ENCODE data around the gene NCOA6. TPM values are rescaled to one million over a fixed set of nuclear protein-coding genes. Genes with fewer than 3 reads are reported as not detected.
A peak's percentile ranks its signal among the peaks of the same experiment; 100 is the strongest.
"Not testable (repeated sequence)": the region's sequence is repeated elsewhere in the genome, so short reads cannot be mapped to it uniquely, and the experiment has no call there.

Gene NCOA6
- total RNA-seq, 1 experiment from 2014 or later, result 10.9 TPM

- DNase-seq (ENCODE audit: low read depth), result no peak
Observed at GRCh38 chr20:34720266-34720665, 105.2 kb downstream of the NCOA6 start.

GRCh38 chr20:34719242-34720017 is 106.0 kb downstream of the NCOA6 start:
- not testable (repeated sequence) for DNase-seq (ENCODE audit: low read depth)

- DNase-seq (ENCODE audit: low read depth), result no peak
Observed at GRCh38 chr20:34717230-34718095, 108.0 kb downstream of the NCOA6 start.

GRCh38 chr20:34716921-34717229 is 108.6 kb downstream of the NCOA6 start:
- DNase-seq (ENCODE audit: low read depth), result no peak

GRCh38 chr20:34715384-34715783 is 110.1 kb downstream of the NCOA6 start:
- DNase-seq (ENCODE audit: low read depth), result peak; percentile 17

GRCh38 chr20:34713944-34714515 is 111.4 kb downstream of the NCOA6 start:
- DNase-seq (ENCODE audit: low read depth), result not testable (repeated sequence)

GRCh38 chr20:34713194-34713943 is 112.1 kb downstream of the NCOA6 start:
- DNase-seq (ENCODE audit: low read depth), result peak; percentile 100

GRCh38 chr20:34712525-34713192 is 112.8 kb downstream of the NCOA6 start:
- no peak for DNase-seq (ENCODE audit: low read depth)

GRCh38 chr20:34711813-34712430 is 113.5 kb downstream of the NCOA6 start:
- DNase-seq (ENCODE audit: low read depth), result no peak

- no peak for DNase-seq (ENCODE audit: low read depth)
Observed at GRCh38 chr20:34710861-34711574, 114.4 kb downstream of the NCOA6 start.

- DNase-seq (ENCODE audit: low read depth), result no peak
Observed at GRCh38 chr20:34710568-34710839, 114.9 kb downstream of the NCOA6 start.

GRCh38 chr20:34709831-34710567 is 115.5 kb downstream of the NCOA6 start:
- DNase-seq (ENCODE audit: low read depth), result peak; percentile 84

- peak; percentile 94 for DNase-seq (ENCODE audit: low read depth)
Observed at GRCh38 chr20:34709044-34709830, 116.2 kb downstream of the NCOA6 start.

GRCh38 chr20:34708621-34709043 is 116.8 kb downstream of the NCOA6 start:
- peak; percentile 53 for DNase-seq (ENCODE audit: low read depth)

- DNase-seq (ENCODE audit: low read depth), result no peak
Observed at GRCh38 chr20:34706912-34707784, 118.3 kb downstream of the NCOA6 start.

- DNase-seq (ENCODE audit: low read depth), result no peak
Observed at GRCh38 chr20:34706302-34706875, 119.1 kb downstream of the NCOA6 start.

Data from RPMI7951 (cell line).